GM06990 (cell line): ENCODE measurements around the gene PPP2R2C.
A peak's percentile ranks its signal among the peaks of the same experiment; 100 is the strongest.

ENCODE experiments used
- DNase-seq: peaks from one replicate; pipeline ENCODE4 v3.0.0-alpha.2; 2011; ENCODE audit not compliant: insufficient read length; ENCODE audit errors: extremely low read depth
- H3K27me3 ChIP-seq: replicated peaks from 2 replicates; pipeline ENCODE4 v1.6.0; 2011; ENCODE audit warnings: low read length; ENCODE audit not compliant: control insufficient read depth, insufficient read depth
- H3K36me3 ChIP-seq: 2 replicates; pipeline ENCODE4 v1.5.1; 2011; ENCODE audit warnings: low read length; ENCODE audit not compliant: control insufficient read depth, insufficient read depth
- H3K4me3 ChIP-seq: replicated peaks from 2 replicates; pipeline ENCODE4 v1.5.1; 2011; ENCODE audit warnings: low read depth, mild to moderate bottlenecking, control low read depth, low read length
- CTCF ChIP-seq: IDR thresholded peaks from 2 replicates; pipeline ENCODE4 v1.5.1; 2011; ENCODE audit warnings: low read length, control low read depth, mild to moderate bottlenecking, inconsistent platforms; ENCODE audit not compliant: insufficient read depth, poor library complexity, severe bottlenecking

PPP2R2C gene

GRCh38 chr4:6345866-6346265 lies 126.5 kb downstream of the PPP2R2C start:
- peaks cover 2% of the 10 kb centered on the region for H3K27me3 ChIP-seq
- no peak overlapping the region for H3K4me3 ChIP-seq
- no peaks in the 10 kb centered on the region for H3K36me3 ChIP-seq
- no peak for DNase-seq
- TF ChIP-seq CTCF, result no peak

GRCh38 chr4:6345096-6345830 lies 127.2 kb downstream of the PPP2R2C start:
- Histone ChIP-seq H3K4me3 (no peak overlapping the region), H3K36me3 (no peaks in the 10 kb centered on the region), H3K27me3 (peaks cover 2% of the 10 kb centered on the region)
- DNase-seq, result no peak
- TF ChIP-seq CTCF, result no peak

GRCh38 chr4:6343939-6344408 lies 128.4 kb downstream of the PPP2R2C start:
- peak; percentile 50 for TF ChIP-seq CTCF
- H3K27me3 ChIP-seq, result peaks cover 4% of the 10 kb centered on the region
- no peak overlapping the region for H3K4me3 ChIP-seq
- DNase-seq, result no peak
- H3K36me3 ChIP-seq, result no peaks in the 10 kb centered on the region

- no peaks in the 10 kb centered on the region for H3K36me3 ChIP-seq
- DNase-seq, result no peak
- no peak overlapping the region for H3K4me3 ChIP-seq
- no peak for TF ChIP-seq CTCF
- H3K27me3 ChIP-seq, result peaks cover 6% of the 10 kb centered on the region
These were observed 129.7 kb downstream of the PPP2R2C start for GRCh38 chr4:6342530-6343293.

- H3K36me3 ChIP-seq, result no peaks in the 10 kb centered on the region
- H3K27me3 ChIP-seq, result peaks cover 6% of the 10 kb centered on the region
- no peak overlapping the region for H3K4me3 ChIP-seq
- DNase-seq, result no peak
- TF ChIP-seq CTCF, result no peak
These were observed 130.7 kb downstream of the PPP2R2C start for GRCh38 chr4:6341696-6342095.
